Muscle of leg (tissue), 11 donors: Measurements from ENCODE around the gene SLC49A3. TPM values are rescaled to one million over a fixed set of nuclear protein-coding genes. Genes with fewer than 3 reads are reported as not detected.

ENCODE experiments used
- DNase-seq: peaks from one replicate; pipeline ENCODE4 v3.0.0; 2013
- H3K27ac ChIP-seq: one replicate; pipeline ENCODE4 v1.5.1; 2013; ENCODE audit warnings: mild to moderate bottlenecking, low read length, control low read depth
- H3K27me3 ChIP-seq: one replicate; pipeline ENCODE4 v1.6.1; 2013; ENCODE audit warnings: low read length; ENCODE audit not compliant: control insufficient read depth, insufficient read depth
- H3K36me3 ChIP-seq: one replicate; pipeline ENCODE4 v1.6.1; 2013; ENCODE audit warnings: low read length; ENCODE audit not compliant: control insufficient read depth, insufficient read depth
- H3K4me1 ChIP-seq: one replicate; pipeline ENCODE4 v1.6.1; 2013; ENCODE audit warnings: low read length; ENCODE audit not compliant: control insufficient read depth, insufficient read depth
- H3K4me3 ChIP-seq: one replicate; pipeline ENCODE4 v1.5.1; 2013; ENCODE audit warnings: low read length, control low read depth
- H3K9me3 ChIP-seq: replicated peaks from 2 replicates; pipeline ENCODE4 v1.6.1; 2013; ENCODE audit warnings: low read depth, low read length; ENCODE audit not compliant: control insufficient read depth
- WGBS: methylation state at CpG from one replicate; pipeline ENCODE4 v1.1.5; 2013; ENCODE audit warnings: missing lambda C conversion rate; ENCODE audit not compliant: insufficient coverage; 5-methylcytosine and 5-hydroxymethylcytosine counted together
- polyA plus RNA-seq, 8 donors: library from polyadenylated mRNA; unstranded; fragments of 120-200 nt; gene quantifications; one replicate each; pipeline versions ENCODE4 v1.2.1 to v1.2.3, GENCODE V29; 2013; ENCODE audit warnings: inconsistent platforms in 1 of 8, low replicate concordance in 1 of 8; ENCODE audit not compliant: insufficient read length in 8 of 8, insufficient read depth in 1 of 8
- total RNA-seq: library from RNA; stranded (reverse); fragments of 120-200 nt; gene quantifications from one replicate; pipeline ENCODE4 v1.2.4, GENCODE V29; 2013

SLC49A3 gene
- total and polyA plus RNA-seq, 9 donors, result 2.9 to 26.4 (median 17.7) TPM

DNA sequence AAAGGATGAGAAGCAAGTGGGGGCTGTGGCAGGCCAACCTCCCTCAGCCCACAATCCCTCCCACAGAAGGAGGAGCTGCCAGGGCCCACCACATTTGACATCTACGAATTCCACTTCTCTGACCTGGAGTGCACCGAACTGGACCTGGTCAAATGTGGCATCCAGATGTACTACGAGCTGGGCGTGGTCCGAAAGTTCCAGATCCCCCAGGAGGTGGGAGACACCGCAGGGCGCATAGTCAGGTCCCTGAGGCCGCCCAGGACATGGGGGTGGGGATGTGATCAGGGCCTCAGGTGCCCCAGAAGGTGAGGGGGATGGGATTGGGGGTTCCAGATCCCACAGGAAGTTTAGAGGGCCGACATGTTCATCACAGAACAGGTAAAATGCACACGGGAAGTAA, 28.6 kb downstream of the SLC49A3 start:
- 92% methylated on average over 9 of the region's 10 CpGs for WGBS

DNA sequence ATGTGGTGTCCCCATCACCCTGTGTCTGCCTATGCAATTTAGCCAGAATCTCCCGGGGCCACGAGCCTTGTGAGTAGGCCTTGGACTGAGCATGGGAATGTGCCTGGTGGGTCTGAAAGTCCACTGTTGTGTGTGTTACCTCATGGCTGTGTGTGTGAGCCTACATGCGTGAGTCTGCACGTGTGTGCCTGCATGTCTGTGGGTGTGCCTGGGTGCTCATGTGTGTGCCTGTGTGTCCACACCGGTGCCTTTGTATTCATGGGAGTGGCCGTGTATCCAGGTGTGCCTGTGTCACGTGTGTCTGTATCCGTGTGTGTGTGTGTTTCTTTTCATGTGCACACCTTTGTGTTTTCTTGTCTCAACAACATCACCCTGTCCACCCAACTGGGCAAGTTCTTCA, 29.1 kb downstream of the SLC49A3 start:
- no peaks in the 10 kb centered on the region for H3K36me3 ChIP-seq
- H3K4me3 ChIP-seq, result no peak overlapping the region
- no peak overlapping the region for H3K27ac ChIP-seq
- H3K27me3 ChIP-seq, result peaks cover 2% of the 10 kb centered on the region
- H3K9me3 ChIP-seq, result no peaks in the 10 kb centered on the region
- peak; percentile 1 for DNase-seq
- H3K4me1 ChIP-seq, result peaks cover 17% of the 10 kb centered on the region
- WGBS, result 100% methylated on average over 5 of the region's 8 CpGs

More for the DNA sequence above, 28.6 kb downstream of the SLC49A3 start:
- peak; percentile 1 for DNase-seq
- peaks cover 17% of the 10 kb centered on the region for H3K4me1 ChIP-seq
- no peak overlapping the region for H3K4me3 ChIP-seq
- H3K27ac ChIP-seq, result no peak overlapping the region
- no peaks in the 10 kb centered on the region for H3K9me3 ChIP-seq
- peaks cover 2% of the 10 kb centered on the region for H3K27me3 ChIP-seq
- H3K36me3 ChIP-seq, result no peaks in the 10 kb centered on the region

- H3K27me3 ChIP-seq, result peaks cover 2% of the 10 kb centered on the region
- no peak overlapping the region for H3K27ac ChIP-seq
- no peak overlapping the region for H3K4me3 ChIP-seq
- peaks cover 13% of the 10 kb centered on the region for H3K4me1 ChIP-seq
- WGBS, result 85% methylated on average over 28 of the region's 32 CpGs
- no peaks in the 10 kb centered on the region for H3K36me3 ChIP-seq
- peak; percentile 7 for DNase-seq
- no peaks in the 10 kb centered on the region for H3K9me3 ChIP-seq
Observed at GRCh38 chr4:658681-659667, 30.0 kb downstream of the SLC49A3 start.

DNA sequence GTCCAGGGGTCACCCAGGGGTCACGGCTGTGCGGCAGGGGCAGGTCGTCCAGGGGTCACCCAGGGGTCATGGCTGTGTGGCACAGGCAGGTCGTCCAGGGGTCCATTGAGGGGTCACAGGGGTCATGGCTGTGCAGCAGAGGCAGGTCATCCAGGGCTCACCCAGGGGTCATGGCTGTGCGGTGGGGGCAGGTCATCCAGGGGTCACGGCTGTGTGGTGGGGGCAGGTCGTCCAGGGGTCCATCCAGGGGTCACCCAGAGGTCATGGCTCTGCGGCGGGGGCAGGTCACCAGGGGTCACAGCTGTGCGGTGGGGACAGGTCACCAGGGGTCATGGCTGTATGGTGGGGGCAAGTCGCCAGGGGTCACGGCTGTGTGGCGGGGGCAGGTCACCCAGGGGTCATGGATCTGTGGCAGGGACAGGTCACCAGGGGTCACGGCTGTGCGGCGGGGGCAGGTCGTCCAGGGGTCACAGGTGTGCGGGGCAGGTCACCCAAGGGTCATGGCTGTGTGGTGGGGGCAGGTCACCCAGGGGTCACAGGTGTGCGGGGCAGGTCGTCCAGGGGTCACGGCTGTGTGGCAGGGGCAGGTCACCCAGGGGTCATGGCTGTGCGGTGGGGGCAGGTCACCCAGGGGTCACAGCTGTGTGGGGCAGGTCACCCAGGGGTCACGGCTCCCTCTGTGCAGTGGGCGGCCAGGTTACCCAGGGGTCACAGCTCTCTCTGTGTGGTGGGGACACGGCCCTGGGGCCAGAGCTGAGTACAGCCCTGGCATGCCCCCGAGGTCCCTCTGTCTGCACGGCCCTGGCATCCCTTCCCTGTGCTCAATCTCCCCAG, 30.9 kb downstream of the SLC49A3 start:
- no peaks in the 10 kb centered on the region for H3K9me3 ChIP-seq
- WGBS, result 82% methylated on average over 27 of the region's 27 CpGs
- no peaks in the 10 kb centered on the region for H3K36me3 ChIP-seq
- peak; percentile 2 for DNase-seq
- peaks cover under 1% of the 10 kb centered on the region for H3K27me3 ChIP-seq
- H3K4me1 ChIP-seq, result peaks cover 7% of the 10 kb centered on the region
- H3K27ac ChIP-seq, result no peak overlapping the region
- no peak overlapping the region for H3K4me3 ChIP-seq

DNA sequence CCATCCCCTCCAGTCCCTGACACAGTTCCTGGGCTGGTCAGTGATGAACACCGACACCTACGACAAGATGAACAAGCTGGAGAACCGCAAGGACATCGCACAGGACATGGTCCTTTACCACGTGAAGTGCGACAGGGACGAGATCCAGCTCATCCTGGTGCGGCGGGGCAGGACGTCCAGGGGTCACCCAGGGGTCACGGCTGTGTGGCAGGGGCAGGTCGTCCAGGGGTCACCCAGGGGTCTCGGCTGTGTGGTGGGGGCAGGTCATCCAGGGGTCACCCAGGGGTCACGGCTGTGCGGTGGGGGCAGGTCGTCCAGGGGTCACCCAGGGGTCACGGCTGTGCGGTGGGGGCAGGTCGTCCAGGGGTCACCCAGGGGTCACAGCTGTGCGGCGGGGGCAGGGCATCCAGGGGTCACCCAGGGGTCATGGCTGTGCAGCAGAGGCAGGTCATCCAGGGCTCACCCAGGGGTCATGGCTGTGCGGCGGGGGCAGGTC, 31.6 kb downstream of the SLC49A3 start:
- Histone ChIP-seq H3K4me1 (peaks cover 3% of the 10 kb centered on the region), H3K36me3 (no peaks in the 10 kb centered on the region), H3K27ac (no peak overlapping the region), H3K9me3 (no peaks in the 10 kb centered on the region), H3K4me3 (no peak overlapping the region), H3K27me3 (peaks cover 2% of the 10 kb centered on the region)
- 75% methylated on average over 11 of the region's 23 CpGs for WGBS
- peak; percentile 0 for DNase-seq

GRCh38 chr4:656436-657337, 32.3 kb downstream of the SLC49A3 start:
- Histone ChIP-seq H3K27ac (no peak overlapping the region), H3K9me3 (no peaks in the 10 kb centered on the region), H3K4me1 (peaks cover 6% of the 10 kb centered on the region), H3K4me3 (no peak overlapping the region), H3K27me3 (peaks cover 8% of the 10 kb centered on the region), H3K36me3 (no peaks in the 10 kb centered on the region)
- peak; percentile 52 for DNase-seq
- 59% methylated on average over 30 of the region's 58 CpGs for WGBS

- Histone ChIP-seq H3K27me3 (peaks cover 17% of the 10 kb centered on the region), H3K9me3 (no peaks in the 10 kb centered on the region), H3K36me3 (no peaks in the 10 kb centered on the region), H3K4me3 (no peak overlapping the region), H3K27ac (no peak overlapping the region), H3K4me1 (peaks cover 13% of the 10 kb centered on the region)
- DNase-seq, result no peak
- 67% methylated on average over 24 of the region's 26 CpGs for WGBS
Observed at GRCh38 chr4:655464-656151, 33.3 kb downstream of the SLC49A3 start.

- Histone ChIP-seq H3K27ac (no peak overlapping the region), H3K4me3 (no peak overlapping the region), H3K4me1 (peaks cover 13% of the 10 kb centered on the region), H3K36me3 (no peaks in the 10 kb centered on the region), H3K27me3 (peaks cover 24% of the 10 kb centered on the region), H3K9me3 (no peaks in the 10 kb centered on the region)
- no peak for DNase-seq
- 54% methylated on average over 17 of the region's 17 CpGs for WGBS
Observed at GRCh38 chr4:654871-655463, 34.0 kb downstream of the SLC49A3 start.

GRCh38 chr4:654503-654845, 34.5 kb downstream of the SLC49A3 start:
- peaks cover 25% of the 10 kb centered on the region for H3K27me3 ChIP-seq
- H3K9me3 ChIP-seq, result no peaks in the 10 kb centered on the region
- no peak for DNase-seq
- H3K36me3 ChIP-seq, result no peaks in the 10 kb centered on the region
- no peak overlapping the region for H3K27ac ChIP-seq
- peaks cover 15% of the 10 kb centered on the region for H3K4me1 ChIP-seq
- 90% methylated on average over 17 of the region's 17 CpGs for WGBS
- H3K4me3 ChIP-seq, result no peak overlapping the region
